MG63 (cell line): Measurements from ENCODE around the gene CD74. TPM values are rescaled to one million over a fixed set of nuclear protein-coding genes. Genes with fewer than 3 reads are reported as not detected.

Source experiments
- DNase-seq: peaks from one replicate; pipeline ENCODE4 v3.0.0-alpha.2; 2020
- H3K27me3 ChIP-seq: fragments of 250-450 bp; sonication (Bioruptor Pico); 2 replicates; pipeline ENCODE4 v1.5.1; 2020; ENCODE audit warnings: mild to moderate bottlenecking, moderate library complexity
- H3K36me3 ChIP-seq: fragments of 250-450 bp; sonication (Bioruptor Pico); 2 replicates; pipeline ENCODE4 v1.5.1; 2020; ENCODE audit warnings: mild to moderate bottlenecking, moderate library complexity
- H3K4me3 ChIP-seq: fragments of 250-450 bp; sonication (Bioruptor Pico); 2 replicates; pipeline ENCODE4 v1.5.1; 2020; ENCODE audit warnings: mild to moderate bottlenecking, moderate library complexity
- H3K9me3 ChIP-seq: fragments of 250-450 bp; sonication (Bioruptor Pico); 2 replicates; pipeline ENCODE4 v1.5.1; 2020; ENCODE audit warnings: mild to moderate bottlenecking, moderate library complexity
- total RNA-seq: library from RNA; depleted of rRNA; stranded (reverse); fragments of >200 nt; shearing (Covaris generic); gene quantifications from 2 replicates; pipeline ENCODE4 v1.2.3, GENCODE V29; 2014; ENCODE audit warnings: low replicate concordance; rRNA removed

Gene CD74
- total RNA-seq, 1 experiment from 2014 or later: not detected

DNA sequence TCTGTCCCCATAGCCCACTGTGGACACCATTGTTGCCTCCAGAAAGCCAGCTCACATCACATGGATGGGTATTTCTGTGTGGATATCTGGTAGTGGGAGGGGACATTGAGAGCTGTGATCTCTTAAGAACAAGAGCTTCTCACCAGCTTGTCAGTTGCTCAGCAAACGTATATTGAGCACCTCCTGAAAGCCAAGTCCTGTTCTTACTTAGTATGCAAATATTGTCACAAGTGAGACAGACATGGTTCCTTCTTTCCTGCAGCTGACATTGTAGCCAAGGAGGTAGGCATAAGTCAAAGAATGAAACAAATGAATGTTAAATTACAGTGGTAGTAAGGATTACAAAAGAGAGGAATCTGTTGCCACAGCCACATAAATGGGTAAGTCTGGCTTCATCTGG is 51.4 kb downstream of the CD74 start:
- Histone ChIP-seq H3K4me3 (no peak overlapping the region), H3K9me3 (no peaks in the 10 kb centered on the region), H3K36me3 (peaks cover 82% of the 10 kb centered on the region), H3K27me3 (no peaks in the 10 kb centered on the region)
- DNase-seq: no peak

DNA sequence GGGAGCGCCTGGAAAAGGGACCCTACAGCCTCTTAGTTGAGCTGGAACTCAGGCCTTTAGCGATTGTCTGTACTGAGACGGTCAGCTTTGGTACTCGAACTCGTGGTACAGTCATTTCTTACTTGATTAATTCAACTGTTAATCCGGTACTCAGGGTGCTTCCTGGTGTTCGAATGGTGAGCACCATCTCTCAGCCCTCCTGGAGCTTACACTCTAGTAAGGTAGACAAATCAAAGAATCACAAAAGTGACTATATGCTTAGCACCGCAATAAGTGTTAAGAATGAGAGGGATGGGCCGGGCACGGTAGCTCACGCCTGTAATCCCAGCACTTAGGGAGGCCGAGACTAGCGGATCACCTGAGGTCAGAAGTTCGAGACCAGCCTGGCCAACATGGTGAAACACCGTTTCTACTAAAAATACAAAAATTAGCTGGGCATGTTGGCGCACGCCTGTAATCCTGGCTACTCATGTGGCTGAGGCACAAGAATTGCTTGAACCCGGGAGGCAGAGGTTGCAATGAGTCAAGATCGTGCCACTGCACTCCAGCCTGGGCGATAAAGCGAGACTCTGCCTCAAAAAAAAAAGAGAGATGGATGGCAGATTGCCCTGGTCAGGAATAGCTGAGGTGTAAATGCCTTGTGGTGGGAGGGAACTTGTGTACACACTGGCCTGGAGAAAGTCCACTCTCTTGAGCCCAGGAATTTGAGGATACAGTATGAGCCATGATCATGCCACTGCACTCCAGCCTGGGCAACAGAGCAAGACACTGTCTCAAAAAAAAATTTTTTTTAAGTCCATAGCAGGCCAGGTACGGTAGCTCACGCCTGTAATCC is 54.2 kb downstream of the CD74 start:
- peak; percentile 39 for DNase-seq
- Histone ChIP-seq H3K9me3 (no peaks in the 10 kb centered on the region), H3K36me3 (peaks cover 56% of the 10 kb centered on the region), H3K27me3 (no peaks in the 10 kb centered on the region), H3K4me3 (peak overlapping the region; percentile 92)

DNA sequence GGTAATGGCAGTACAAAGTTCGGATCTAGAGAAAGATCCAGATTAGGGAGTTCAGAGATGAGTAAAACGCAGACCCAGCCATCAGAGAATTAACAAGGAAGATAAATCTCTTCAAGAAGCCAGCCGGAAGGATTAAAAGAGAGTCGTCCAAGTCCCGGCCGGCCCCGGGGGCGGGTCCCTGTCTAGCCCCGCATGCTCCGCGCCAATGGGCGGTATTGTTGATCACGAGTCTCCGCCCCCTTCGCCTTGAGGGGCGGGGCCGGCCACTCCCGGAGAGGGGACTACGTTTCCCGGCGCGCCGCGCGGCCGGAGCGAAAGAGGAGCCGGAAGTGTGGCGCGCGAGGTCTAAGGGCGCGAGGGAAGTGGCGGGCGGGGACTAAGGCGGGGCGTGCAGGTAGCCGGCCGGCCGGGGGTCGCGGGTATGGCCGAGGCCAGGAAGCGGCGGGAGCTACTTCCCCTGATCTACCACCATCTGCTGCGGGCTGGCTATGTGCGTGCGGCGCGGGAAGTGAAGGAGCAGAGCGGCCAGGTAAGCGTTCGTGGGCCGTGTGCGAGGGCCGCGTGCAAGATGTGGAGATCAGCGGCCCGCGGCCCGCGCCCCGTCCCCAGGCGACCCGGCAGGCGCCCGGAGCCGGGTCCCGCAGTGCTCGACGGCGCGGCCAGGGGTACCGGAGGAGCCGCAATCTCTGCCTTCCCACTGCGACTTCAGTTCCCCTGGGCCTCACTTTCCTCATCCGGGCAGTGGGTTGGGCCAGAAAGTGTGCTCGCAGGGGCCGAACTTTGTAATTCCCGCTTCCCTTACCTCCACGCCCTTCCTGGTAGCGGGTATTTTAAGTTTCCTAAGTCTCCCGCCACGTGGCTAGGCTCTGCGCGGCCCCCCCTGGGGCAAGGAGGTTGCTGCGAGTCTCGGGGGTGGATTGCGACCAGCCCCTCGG is 55.1 kb downstream of the CD74 start, which contains the start of gene TCOF1:
TSS of gene TCOF1 (plus strand) at position 372 of the 935 bp plus-strand sequence. CDS start at position 422, 50 bp downstream.
- Histone ChIP-seq H3K36me3 (peaks cover 47% of the 10 kb centered on the region), H3K4me3 (peak within 1 kb of the TSS; percentile 92), H3K27me3 (no peaks in the 10 kb centered on the region), H3K9me3 (no peaks in the 10 kb centered on the region)
- peak; percentile 98 for DNase-seq

DNA sequence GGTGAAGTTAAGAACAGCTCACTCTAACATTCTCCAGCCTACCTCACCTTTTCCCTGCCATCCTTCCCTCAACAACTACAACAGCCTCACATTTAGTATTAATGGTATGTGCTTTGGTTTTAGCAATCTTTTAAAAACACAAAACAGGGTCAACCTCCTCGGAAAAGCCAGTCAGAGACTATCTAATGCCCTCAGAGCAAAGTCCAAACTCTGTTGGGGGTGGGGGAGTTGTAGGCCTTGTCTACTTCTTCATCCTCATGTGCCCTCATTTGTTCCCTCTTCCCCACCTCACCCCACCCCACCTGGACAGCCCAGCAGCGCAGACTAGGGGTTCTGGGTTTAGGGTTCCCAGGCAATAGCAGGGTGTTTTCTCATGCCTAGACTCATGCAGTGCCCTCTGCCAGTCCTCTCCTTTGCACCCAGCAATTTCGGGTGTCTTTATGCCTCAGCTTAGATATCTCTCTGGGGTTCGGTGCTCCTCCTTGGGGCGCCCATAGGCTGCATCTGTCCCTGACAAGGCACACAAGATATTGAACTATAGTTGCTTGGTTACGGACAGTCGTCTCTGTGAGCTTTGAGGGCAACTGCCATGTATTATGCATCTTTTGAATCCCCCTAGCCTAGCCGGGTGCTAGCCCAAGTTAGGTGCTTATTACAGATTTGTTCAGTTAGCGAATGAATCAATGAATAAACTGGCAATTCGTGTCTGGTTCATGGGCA is 56.0 kb downstream of the CD74 start:
- Histone ChIP-seq H3K9me3 (no peaks in the 10 kb centered on the region), H3K36me3 (peaks cover 38% of the 10 kb centered on the region), H3K4me3 (peak overlapping the region; percentile 92), H3K27me3 (no peaks in the 10 kb centered on the region)
- DNase-seq: no peak

DNA sequence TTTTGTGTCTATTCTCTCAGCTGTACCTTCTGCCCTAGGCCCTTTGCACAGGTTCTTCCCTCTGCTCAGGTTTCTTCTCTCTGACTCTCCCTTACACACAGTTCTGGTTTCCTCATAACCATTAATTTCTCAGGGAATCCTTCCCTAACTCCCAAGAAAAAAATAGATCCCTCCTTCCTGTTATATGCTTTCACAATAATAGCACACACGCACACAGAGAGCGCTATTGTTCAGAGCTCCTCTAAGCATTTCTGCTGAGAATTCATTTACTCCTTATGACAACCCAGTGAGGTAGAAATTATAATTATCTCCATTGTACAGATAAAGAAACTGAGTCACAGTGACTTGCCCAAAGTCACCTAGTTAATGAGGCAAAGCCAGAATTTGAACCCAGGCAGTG is 56.9 kb downstream of the CD74 start:
- no peak for DNase-seq
- H3K9me3 ChIP-seq: no peaks in the 10 kb centered on the region
- H3K27me3 ChIP-seq: no peaks in the 10 kb centered on the region

DNA sequence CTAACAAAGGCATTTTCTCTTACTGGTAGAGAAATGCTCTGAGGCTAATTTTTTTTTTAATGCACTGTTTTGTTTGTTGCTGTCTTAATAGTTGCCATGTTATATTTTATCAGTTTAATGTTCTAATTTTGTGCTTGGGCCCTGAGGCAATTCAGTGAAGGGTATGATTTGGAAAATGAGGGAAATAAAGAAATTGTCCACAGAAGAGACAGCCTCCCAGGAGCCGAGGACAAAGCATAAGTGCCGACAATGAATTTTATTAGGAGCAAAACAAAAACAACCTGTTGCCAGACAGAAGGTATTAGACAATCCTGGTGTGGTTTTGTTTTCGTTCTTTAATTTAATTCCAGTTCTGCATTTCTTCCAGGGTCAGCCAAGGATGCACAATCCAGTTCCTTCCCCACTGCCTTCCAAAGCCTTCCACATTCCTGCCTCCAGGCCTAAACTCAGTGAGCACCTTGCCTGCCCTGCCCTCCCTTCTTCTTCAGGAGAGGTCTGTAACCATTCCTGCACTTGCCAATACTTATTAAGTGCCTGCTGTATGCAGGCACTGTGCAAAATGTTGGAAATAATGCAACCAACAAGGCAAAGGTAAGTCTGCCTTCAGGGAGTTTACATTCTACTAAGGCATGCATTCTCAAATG is 59.6 kb downstream of the CD74 start:
- Histone ChIP-seq H3K9me3 (no peaks in the 10 kb centered on the region), H3K4me3 (no peak overlapping the region), H3K36me3 (peaks cover 2% of the 10 kb centered on the region; the same call in 1 of the 2 replicates), H3K27me3 (no peaks in the 10 kb centered on the region)
- DNase-seq: no peak

More for the DNA sequence above, 56.9 kb downstream of the CD74 start:
- no peak overlapping the region for H3K4me3 ChIP-seq
- peaks cover 29% of the 10 kb centered on the region for H3K36me3 ChIP-seq

DNA sequence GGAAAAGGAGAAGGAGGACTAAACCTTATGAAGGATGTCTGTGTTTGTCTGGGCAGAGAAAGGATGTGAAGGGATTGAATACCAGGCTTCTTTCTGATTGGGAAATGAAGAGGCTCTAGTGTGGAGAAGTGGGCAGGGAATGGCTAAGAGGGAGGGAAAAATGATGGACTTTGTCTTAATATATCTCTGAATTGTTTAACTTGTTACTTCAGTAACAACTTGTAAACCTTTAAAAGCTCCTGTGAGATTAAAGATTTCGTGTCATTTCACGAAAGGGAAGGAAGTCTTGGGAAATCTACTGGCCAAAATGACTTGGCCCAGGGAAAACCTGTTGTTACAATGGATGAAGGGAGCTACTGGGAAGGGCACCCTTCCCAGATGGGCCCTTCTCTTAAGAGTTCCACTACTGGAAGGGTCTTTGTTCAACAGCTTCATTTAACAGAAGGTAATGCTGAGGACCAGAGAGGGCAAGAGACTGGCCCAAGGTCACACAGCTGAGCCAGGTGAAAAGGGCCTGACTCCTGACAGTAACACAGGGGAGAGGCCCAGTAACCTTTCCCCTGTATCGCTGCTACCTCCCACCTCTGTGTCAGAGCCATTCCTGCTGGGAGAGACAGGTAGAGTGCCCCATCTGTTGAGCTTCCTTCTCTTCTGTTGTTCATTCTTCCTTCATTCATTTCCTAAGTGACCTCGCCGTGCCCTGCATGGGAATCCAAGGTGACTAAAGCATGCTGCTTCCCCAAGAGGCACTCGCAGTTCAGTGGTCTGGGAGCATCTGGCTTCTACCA is 60.3 kb downstream of the CD74 start:
- no peak for DNase-seq

More for the DNA sequence above, 60.3 kb downstream of the CD74 start:
- Histone ChIP-seq H3K27me3 (no peaks in the 10 kb centered on the region), H3K9me3 (no peaks in the 10 kb centered on the region), H3K4me3 (no peak overlapping the region), H3K36me3 (no peaks in the 10 kb centered on the region)

Other genes starting within 250 kb of the CD74 start
- 0.07 TPM in 1 of 2 replicates, not detected in the other for gene CDX1, start 246.1 kb downstream of the CD74 start, total RNA-seq
- gene SLC6A7, start 222.8 kb downstream of the CD74 start, total RNA-seq: not detected in 2 replicates
- 0.56 TPM in 1 of 2 replicates, not detected in the other for gene CAMK2A, start 123.1 kb downstream of the CD74 start, total RNA-seq
- gene ARSI, start 110.0 kb downstream of the CD74 start, total RNA-seq: 38.8 and 45.4 TPM in 2 replicates
- 76.0 and 118 TPM in 2 replicates for gene TCOF1, start 55.2 kb downstream of the CD74 start, total RNA-seq
- gene RPS14, start 36.8 kb upstream of the CD74 start, total RNA-seq: 6,735 and 8,677 TPM in 2 replicates
- gene NDST1, start 95.2 kb upstream of the CD74 start, total RNA-seq: 101 and 142 TPM in 2 replicates
- 1.2 and 4.6 TPM in 2 replicates for gene SYNPO, start 227.8 kb upstream of the CD74 start, total RNA-seq
- gene MYOZ3, start 248.3 kb upstream of the CD74 start, total RNA-seq: 0.03 TPM in 1 of 2 replicates, not detected in the other